Stomach (tissue), 9 donors: ENCODE results near the gene INPP5A. TPM values are rescaled to one million over a fixed set of nuclear protein-coding genes. Genes with fewer than 3 reads are reported as not detected.

Experiments
- DNase-seq, 2 donors: peaks; one replicate each; pipeline versions ENCODE4 v3.0.0 to v3.0.0-alpha.2; 2013 to 2019
- H3K27ac ChIP-seq, 5 donors: fragments of 200-600 bp in 4 of 5; sonication (generic) in 4 of 5; one replicate each; pipeline ENCODE4 v1.5.1; 2013 to 2019; ENCODE audit warnings: mild to moderate bottlenecking in 1 of 5, moderate library complexity in 1 of 5
- H3K27me3 ChIP-seq, 3 donors: fragments of 200-600 bp; sonication (generic); one replicate each; pipeline ENCODE4 v1.5.1; 2017 to 2019; ENCODE audit warnings: mixed run types in 1 of 3
- H3K36me3 ChIP-seq, 4 donors: fragments of 200-600 bp; sonication (generic); 1 replicate in 3 of 4; 2 replicates in 1 of 4; pipeline ENCODE4 v1.5.1; 2016 to 2019
- H3K4me1 ChIP-seq, 4 donors: fragments of 200-600 bp; sonication (generic); one replicate each; pipeline ENCODE4 v1.5.1; 2016 to 2019
- H3K4me3 ChIP-seq, 4 donors: fragments of 200-600 bp; sonication (generic) in 3 of 4; one replicate each; pipeline ENCODE4 v1.5.1; 2016 to 2019; ENCODE audit warnings: mild to moderate bottlenecking in 1 of 4
- H3K9me3 ChIP-seq, 4 donors: fragments of 200-600 bp; sonication (generic); one replicate each; pipeline ENCODE4 v1.5.1; 2016 to 2019
- CTCF ChIP-seq, 7 experiments: fragments of 450-650 bp in 4 of 7; fragments of 200-600 bp in 3 of 7; sonication (generic) in 3 of 7; IDR thresholded peaks; one replicate each; pipeline ENCODE4 v1.5.1; 2016 to 2019; ENCODE audit warnings: antibody characterized with exemption in 7 of 7, control low read depth in 2 of 7, mild to moderate bottlenecking in 1 of 7
- EP300 ChIP-seq: sonication (generic); formaldehyde crosslinking; IDR thresholded peaks from one replicate; pipeline ENCODE4 v1.6.1; 2017; ENCODE audit warnings: antibody characterized with exemption
- POLR2A ChIP-seq, 4 donors: fragments of 450-650 bp; IDR thresholded peaks; one replicate each; pipeline ENCODE4 v1.6.1; 2016; ENCODE audit warnings: antibody characterized with exemption in 4 of 4, control low read depth in 2 of 4, mild to moderate bottlenecking in 1 of 4, moderate library complexity in 1 of 4
- POLR2AphosphoS5 ChIP-seq, 3 donors: sonication (generic); formaldehyde crosslinking; IDR thresholded peaks; one replicate each; pipeline ENCODE4 v1.6.1; 2016; ENCODE audit warnings: antibody characterized with exemption in 3 of 3
- WGBS, 5 donors: extraction: QIAGEN DNeasy Blood & Tissue Kit in 3 of 5; methylation state at CpG; one replicate each; pipeline versions ENCODE4 v1.1.5 to v1.1.7; 2013 to 2018; 5-methylcytosine and 5-hydroxymethylcytosine counted together
- intact Hi-C: fragments of 100-400 bp; cut with DNase I; formaldehyde crosslinking; loops from one replicate; pipeline ENCODE4 v1.15.1; 2023; ENCODE audit warnings: low total_unique reads
- polyA plus RNA-seq, 3 donors: library from polyadenylated mRNA; stranded (reverse); fragments of 200-250 nt; gene quantifications; one replicate each; pipeline ENCODE4 v1.2.3, GENCODE V29; 2013
- total RNA-seq, 5 donors: library from RNA; depleted of rRNA; stranded (reverse); fragments of >200 nt; gene quantifications; one replicate each; pipeline versions ENCODE4 v1.1.0 to v1.2.3, GENCODE V29; 2014 to 2016
- donor health status: healthy with polysubstance abuse.
- donor health status: Bipolar disorder and iron deficiency.
- donor health status: healthy.

Gene INPP5A
- total and polyA plus RNA-seq, 8 donors, result 17.2 to 72.3 (median 31.0) TPM

DNA sequence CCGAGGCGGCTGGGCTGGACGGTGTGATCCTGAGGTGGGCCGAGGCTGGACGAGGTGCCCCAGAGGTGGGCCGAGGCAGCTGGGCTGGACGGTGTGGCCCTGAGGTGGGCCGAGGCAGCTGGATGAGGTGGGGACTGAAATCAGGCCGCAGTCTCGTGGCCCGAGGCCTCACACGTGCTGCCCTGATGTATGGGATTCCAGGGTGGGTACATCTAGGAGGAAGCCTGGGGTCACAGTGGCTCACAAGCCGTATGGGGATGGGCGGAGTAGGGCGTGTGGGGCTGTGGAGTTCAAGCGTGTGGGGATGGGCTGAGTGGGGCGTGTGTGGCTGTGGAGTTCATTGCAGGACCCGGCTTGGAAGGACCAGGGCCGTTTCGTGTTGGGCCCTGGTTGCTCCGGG is 260.8 kb downstream of the INPP5A start:
- DNase-seq, result no peak
- H3K4me1 ChIP-seq, result peaks cover 0 to 3% (median 0%) of the 10 kb centered on the region in 4 donors
- H3K9me3 ChIP-seq, result peaks cover 0 to 10% (median 5%) of the 10 kb centered on the region in 4 donors
- no peak for TF ChIP-seq EP300
- TF ChIP-seq CTCF (IDR thresholded peaks at IDR 0.05), result no peak
- no peak for TF ChIP-seq POLR2A (IDR thresholded peaks at IDR 0.05)
- no peak for TF ChIP-seq POLR2AphosphoS5 (IDR thresholded peaks at IDR 0.05)
- no peaks in the 10 kb centered on the region for H3K36me3 ChIP-seq
- peaks cover 0 to 9% (median 3%) of the 10 kb centered on the region in 3 donors for H3K27me3 ChIP-seq
- H3K4me3 ChIP-seq, result no peak overlapping the region
- intact Hi-C loops, result no loop called here
- WGBS, 5 donors, result 84 to 88% (median 87%) methylated on average over 17 to 21 of the region's 21 CpGs
- no peak overlapping the region for H3K27ac ChIP-seq

- WGBS, 5 donors, result 87 to 95% (median 89%) methylated on average over 6 to 15 of the region's 15 CpGs
- intact Hi-C loops, result no loop called here
- no peak overlapping the region for H3K27ac ChIP-seq
- H3K4me3 ChIP-seq, result no peak overlapping the region
- H3K27me3 ChIP-seq, result peaks cover 0 to 8% (median 3%) of the 10 kb centered on the region in 3 donors
- no peak for TF ChIP-seq EP300
- no peak for TF ChIP-seq POLR2AphosphoS5 (IDR thresholded peaks at IDR 0.05)
- no peak for TF ChIP-seq CTCF (IDR thresholded peaks at IDR 0.05)
- no peak for TF ChIP-seq POLR2A (IDR thresholded peaks at IDR 0.05)
- H3K9me3 ChIP-seq, result peaks cover 0 to 10% (median 5%) of the 10 kb centered on the region in 4 donors
- no peaks in the 10 kb centered on the region for H3K36me3 ChIP-seq
- DNase-seq, result no peak
- H3K4me1 ChIP-seq, result peaks cover 0 to 2% (median 0%) of the 10 kb centered on the region in 4 donors
These were observed 261.3 kb downstream of the INPP5A start for GRCh38 chr10:132798876-132799275.

DNA sequence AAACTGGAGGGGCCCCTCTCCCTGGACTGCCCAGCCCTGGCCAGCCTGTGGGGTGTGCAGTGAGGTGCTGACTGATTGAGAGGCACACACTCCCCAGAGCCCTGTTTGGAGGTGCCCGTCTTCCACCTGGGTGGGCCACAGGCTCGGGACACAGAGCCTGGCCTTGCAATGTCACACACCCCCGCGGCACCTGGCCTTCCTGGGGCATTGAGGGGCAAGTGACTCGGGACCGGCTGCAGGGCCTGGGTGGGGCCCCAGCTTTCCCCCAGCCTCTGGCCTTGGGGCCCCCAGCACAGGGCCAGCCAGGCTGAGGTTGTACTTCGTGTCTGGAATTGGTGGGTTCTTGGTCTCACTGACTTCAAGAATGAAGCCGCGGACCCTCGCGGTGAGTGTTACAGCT is 262.3 kb downstream of the INPP5A start:
- H3K27me3 ChIP-seq, result peaks cover 0 to 6% (median 0%) of the 10 kb centered on the region in 3 donors
- TF ChIP-seq CTCF (IDR thresholded peaks at IDR 0.05) (no peak), POLR2AphosphoS5 (IDR thresholded peaks at IDR 0.05) (no peak), POLR2A (IDR thresholded peaks at IDR 0.05) (no peak), EP300 (no peak)
- intact Hi-C loops, result no loop called here
- DNase-seq, result no peak
- H3K4me1 ChIP-seq, result no peaks in the 10 kb centered on the region
- H3K36me3 ChIP-seq, result no peaks in the 10 kb centered on the region
- no peak overlapping the region for H3K4me3 ChIP-seq
- no peak overlapping the region for H3K27ac ChIP-seq
- H3K9me3 ChIP-seq, result peaks cover 0 to 10% (median 5%) of the 10 kb centered on the region in 4 donors
- 88 to 97% (median 91%) methylated on average over 10 to 11 of the region's 11 CpGs for WGBS, 5 donors

- Histone ChIP-seq H3K4me3 (no peak overlapping the region), H3K9me3 (peaks cover 0 to 10% (median 5%) of the 10 kb centered on the region in 4 donors), H3K27ac (no peak overlapping the region), H3K27me3 (peaks cover 0 to 9% (median 0%) of the 10 kb centered on the region in 3 donors), H3K4me1 (no peaks in the 10 kb centered on the region), H3K36me3 (no peaks in the 10 kb centered on the region)
- DNase-seq, result no peak
- intact Hi-C loops, result no loop called here
- 79 to 98% (median 84%) methylated on average over 8 of the region's 8 CpGs for WGBS, 5 donors
- no peak for TF ChIP-seq POLR2A (IDR thresholded peaks at IDR 0.05)
These were observed 264.5 kb downstream of the INPP5A start for GRCh38 chr10:132802048-132802447.

DNA sequence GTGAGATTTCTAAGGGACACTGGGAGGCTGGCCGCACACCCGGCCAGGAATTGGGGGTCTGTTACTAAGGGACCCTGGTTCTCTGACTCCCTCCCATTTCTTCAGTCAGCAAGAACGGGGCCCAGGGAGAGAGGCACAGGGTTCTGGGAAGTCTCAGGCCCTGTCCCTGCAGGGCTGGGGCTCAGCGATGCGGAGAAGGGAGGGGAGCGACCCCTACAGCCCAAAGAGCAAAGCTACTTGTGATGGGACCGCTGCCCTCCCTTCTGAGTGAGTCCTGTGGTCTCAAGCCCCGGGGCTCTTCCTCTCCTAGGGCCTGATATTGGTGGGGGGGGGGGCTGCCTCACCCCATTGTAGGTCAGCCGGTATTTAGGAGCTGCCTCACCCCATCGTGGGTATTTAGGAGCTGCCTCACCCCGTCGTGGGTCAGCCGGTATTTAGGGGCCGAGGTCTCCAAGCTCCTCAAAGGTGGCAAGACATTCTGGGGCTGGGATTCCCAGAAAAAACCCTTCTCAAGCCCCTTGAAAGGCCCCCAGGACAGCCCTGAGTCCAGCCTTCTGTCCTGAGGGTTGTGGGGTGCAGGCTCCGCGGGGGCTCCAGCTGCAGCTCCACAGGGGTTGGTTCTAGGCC is 265.2 kb downstream of the INPP5A start:
- TF ChIP-seq CTCF (IDR thresholded peaks at IDR 0.05), result no peak
- no peak for TF ChIP-seq POLR2A (IDR thresholded peaks at IDR 0.05)
- TF ChIP-seq POLR2AphosphoS5 (IDR thresholded peaks at IDR 0.05), result no peak
- no peak for TF ChIP-seq EP300
- intact Hi-C loops, result no loop called here
- no peak overlapping the region for H3K4me3 ChIP-seq
- peaks cover 0 to 9% (median 0%) of the 10 kb centered on the region in 3 donors for H3K27me3 ChIP-seq
- WGBS, 5 donors, result 78 to 89% (median 79%) methylated on average over 4 to 16 of the region's 16 CpGs
- no peaks in the 10 kb centered on the region for H3K4me1 ChIP-seq
- H3K36me3 ChIP-seq, result no peaks in the 10 kb centered on the region
- DNase-seq, result no peak
- peaks cover 0 to 10% (median 5%) of the 10 kb centered on the region in 4 donors for H3K9me3 ChIP-seq
- no peak overlapping the region for H3K27ac ChIP-seq
